GOT3 (cell line): ENCODE results near the gene CDIPT.
"Not testable (repeated sequence)": the region's sequence is repeated elsewhere in the genome, so short reads cannot be mapped to it uniquely, and the experiment has no call there.

Experiments
- DNase-seq: peaks from one replicate; lab custom pipeline; 2025; ENCODE audit warnings: mixed read lengths; lab: John Stamatoyannopoulos, UW

CDIPT gene

DNA sequence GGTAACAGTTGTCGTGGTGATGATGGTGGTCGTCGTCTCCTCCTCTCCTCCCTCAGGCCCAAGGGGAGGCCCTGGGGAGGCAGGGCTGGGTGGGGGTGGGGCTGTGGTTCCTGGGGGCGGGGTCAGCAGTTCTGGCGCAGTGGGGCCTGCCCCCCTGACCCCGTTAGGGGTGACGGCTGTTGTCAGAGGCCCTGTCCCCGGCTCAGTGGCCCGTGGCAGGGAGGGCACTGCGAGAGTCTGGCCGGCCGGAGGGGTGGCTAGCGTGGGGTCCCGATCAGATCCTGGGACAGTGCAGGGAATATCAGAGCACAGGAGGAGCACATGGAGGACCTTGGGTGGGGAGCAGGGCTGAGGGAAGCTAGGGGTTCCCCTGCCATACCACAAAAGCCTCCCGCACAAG lies 33.8 kb upstream of the CDIPT start:
- DNase-seq = no peak

DNA sequence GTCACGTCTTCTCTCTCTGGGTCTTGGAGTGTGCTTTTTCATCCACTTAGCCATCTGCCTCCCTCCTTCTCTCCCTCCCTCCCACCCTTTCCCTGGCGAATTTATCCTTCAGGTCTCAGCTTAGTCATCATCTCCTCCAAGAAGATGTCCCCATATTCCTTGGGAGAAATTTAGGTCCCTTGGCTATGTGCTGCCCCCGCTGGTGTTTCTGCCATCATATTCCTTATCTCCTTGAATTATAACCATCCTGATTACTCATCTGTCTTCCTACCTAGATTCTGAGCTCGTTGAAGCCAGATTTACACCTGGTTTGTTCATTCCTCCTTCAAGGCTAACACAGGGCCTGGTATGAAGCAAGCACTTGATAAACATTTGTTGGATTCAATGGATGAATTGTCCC lies 31.3 kb upstream of the CDIPT start:
- no peak for DNase-seq

DNA sequence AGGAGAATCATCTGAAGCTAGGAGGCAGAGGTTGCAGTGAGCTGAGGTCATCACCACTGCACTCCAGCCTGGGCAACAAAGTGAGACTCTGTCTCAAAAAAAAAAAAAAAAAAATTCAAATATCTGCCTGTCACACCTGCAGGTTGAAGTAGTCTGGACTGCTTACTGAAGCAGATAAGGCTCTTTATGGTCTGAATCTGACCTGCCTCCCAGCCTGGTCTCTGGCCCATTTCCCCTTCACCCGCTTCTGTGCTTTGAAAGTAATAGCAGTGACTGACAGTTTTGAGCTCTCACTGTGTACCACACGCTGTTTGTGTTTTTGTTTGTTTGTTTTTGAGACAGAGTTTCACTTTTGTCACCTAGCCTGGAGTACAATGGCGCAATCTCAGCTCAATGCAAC lies 30.5 kb upstream of the CDIPT start:
- no peak for DNase-seq

DNA sequence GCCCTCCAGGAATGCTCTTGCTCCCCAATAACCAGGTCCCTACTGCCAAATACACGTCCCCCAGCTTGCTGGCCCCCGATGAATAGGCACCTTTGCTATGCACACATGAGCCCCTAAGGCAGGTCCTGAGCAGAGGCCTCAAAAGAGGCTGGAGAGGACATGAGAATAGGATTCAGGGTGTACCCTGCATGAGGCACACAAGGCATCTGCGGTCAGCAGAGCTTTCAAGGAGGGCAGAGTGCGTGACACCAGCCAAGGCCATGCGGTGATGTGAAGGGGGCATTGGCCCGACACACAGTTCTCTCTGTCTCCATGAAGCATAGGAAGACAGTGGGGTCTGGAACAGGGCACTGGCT lies 29.4 kb upstream of the CDIPT start:
- DNase-seq = no peak

DNA sequence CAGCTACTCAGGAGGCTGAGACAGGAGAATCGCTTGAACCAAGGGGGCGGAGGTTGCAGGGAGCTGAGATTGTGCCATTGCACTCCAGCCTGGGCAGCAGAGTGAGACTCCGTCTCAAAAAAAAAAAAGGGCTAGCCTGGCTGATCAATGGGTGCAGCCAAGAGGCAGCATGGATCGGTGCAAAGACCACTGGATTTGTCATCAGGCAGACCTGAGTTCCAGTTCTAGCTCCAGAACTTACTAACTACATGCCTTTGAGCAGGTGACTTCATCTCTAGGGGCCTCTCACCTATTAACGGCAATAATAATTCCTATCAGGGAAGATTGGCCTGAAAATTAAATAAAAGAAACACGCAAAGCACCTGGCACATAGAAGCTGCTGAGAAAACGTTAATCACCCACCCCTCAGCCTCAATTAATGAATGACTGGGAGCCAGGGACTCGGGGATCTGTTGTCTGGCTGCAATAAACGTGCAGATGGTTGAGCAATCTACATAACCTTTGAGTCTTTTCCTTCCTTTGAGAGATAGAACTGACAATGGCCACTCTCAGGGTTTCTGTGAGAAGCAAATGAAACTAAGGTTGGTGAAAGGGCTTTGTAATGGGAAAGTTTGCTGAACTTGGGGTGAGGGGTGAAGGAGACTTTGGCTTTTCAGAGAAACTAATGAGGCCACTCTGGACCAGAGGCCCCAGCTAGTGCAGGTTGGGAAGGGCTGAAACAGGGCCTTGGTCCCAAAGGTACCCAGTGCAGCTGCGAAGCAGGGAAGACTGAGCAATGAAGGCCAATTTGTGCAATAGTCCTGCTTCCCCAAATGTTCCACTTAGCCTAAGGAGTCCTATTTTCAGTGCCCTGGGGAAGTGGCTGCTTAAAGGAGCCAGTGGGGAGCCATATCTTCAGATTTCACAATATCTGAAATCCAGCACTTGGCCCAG lies 28.8 kb upstream of the CDIPT start:
- DNase-seq = no peak

DNA sequence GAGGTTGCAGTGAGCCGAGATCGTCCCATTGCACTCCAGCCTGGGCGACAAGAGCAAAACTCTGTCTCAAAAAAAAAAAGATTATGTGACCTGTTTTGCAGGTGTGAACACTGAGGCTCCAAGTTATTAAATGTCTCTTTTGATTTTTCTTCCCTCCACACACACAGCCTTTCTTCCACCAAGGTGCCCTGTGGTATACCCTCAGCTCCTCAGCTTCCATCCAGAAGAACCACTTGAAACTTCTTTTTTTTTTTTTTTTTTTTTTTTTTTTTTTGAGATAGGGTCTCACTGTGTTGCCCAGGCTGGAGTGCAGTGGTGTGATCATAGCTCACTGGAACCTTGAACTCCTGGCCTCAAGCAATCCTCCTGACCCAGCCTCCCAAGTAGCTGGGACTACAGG lies 26.3 kb upstream of the CDIPT start:
- not testable (repeated sequence) for DNase-seq

DNA sequence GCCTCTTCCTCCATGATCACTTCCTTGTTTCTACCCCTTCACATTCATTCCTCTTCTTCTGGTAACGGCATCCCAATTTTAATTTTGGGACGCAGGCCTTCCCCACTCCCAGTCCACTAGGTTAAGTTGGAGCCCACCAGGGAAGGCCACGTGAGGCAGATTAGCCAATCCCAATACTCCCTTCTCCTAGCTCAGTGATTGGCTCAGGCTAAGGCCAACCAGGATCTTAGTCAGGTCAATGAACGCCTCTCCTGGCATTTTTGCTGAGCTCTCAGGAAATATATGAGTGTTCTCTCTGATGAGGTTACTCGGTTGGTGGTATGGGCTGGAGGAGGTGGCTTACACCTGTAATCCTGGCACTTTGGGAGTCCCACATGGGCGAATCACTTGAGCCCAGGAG lies 21.0 kb upstream of the CDIPT start:
- DNase-seq = no peak

DNA sequence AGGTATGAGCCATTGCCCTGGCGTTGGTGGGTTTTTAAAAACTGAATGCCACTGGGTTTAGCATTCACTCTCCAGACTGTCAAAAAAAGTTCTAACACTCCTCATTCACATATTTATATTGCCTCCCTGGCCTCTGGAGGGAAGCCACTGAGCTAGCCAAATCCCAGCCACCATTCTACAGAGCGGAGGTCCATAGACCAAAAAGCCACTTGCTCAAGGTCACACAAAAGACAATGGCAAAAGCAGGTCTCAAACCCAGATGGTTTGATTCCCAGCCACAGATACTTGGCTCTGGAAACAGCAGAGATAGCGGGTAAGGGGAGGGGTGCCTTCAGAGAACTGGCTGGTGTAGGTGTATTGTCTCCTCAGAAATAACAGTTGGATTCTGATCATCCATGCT lies 18.0 kb upstream of the CDIPT start:
- DNase-seq = no peak

DNA sequence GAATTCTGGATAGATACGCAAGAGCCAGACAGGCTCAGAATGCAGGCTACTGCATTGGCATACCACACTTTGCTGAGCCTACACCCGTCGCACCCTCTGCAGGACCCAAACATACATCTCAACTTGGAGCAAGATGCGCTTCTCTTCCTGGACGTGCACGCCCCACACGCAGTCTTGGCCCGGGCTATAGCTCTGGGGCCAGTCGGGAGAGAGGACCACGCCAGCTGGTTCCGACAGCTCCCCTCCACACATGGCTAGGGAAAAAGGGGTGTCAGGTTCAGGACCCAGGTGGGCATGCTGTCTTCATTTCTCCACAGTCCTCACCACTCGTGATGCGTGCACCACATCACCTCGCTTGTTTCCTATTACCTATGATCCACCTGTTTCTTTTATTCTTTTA lies 15.1 kb upstream of the CDIPT start:
- no peak for DNase-seq

DNA sequence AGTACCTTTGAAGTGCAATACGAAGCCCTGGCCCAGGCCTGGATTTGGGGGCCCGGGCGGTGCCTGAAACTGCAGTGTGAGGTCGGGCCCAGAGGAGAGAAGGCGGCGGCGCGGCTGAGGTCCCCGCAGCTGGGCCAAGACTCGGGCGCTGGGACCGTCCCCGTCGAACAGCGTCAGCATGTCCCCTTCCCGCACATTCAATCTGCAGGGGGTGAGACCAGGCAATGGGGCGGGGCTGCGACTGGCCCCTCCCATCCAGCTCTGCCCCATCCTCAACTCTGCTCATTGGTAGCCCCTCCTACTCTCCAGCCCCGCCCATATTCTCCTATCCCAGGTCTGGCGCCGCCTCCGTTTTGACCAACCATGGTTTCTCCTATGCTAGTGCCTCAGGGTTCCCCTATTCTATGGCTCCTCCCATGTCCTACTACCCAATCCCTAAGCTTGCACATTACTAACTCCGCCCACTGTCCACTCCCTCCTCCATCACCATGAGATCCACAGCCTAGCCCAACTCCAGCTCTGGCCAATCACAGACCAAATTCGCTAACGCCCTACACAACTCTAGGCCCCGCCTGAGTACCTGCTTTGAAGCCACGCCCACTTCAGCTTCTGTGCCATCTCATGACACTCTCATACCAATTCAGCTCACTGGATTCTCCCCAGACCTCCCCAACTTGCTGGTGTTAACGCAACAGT lies 14.4 kb upstream of the CDIPT start:
- no peak for DNase-seq

DNA sequence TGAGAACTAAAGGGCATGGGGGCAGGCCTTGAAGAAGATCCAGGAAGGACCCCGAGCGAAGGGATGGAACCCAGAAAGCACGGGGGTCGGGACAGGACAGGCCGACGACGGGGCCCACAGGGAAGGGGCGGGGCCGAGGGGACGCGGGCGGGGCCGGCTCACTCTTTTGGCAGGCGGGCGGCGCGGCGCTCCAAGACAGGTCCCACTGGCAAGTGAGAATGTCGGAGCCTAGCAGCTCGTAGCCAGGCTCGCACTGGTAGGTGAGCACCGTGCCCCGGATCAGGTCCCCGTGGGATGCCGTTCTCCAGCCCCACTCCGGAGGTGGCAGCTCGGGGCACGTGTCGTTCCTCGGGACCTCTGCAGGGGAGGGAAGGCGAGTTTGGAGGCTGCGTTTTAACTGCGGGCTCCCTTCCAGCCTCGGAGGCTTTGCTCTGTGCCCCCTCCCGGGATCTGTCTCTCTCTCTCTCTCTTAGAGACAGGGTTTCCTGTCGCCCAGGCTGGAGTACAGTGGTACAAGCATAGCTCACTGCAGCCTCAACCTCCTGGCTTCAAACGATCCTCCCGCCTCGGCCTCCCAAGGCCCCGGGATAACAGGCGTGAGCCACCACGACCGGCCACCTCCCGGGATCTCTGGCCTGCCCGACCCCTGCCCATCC lies 13.7 kb upstream of the CDIPT start:
- no peak for DNase-seq

DNA sequence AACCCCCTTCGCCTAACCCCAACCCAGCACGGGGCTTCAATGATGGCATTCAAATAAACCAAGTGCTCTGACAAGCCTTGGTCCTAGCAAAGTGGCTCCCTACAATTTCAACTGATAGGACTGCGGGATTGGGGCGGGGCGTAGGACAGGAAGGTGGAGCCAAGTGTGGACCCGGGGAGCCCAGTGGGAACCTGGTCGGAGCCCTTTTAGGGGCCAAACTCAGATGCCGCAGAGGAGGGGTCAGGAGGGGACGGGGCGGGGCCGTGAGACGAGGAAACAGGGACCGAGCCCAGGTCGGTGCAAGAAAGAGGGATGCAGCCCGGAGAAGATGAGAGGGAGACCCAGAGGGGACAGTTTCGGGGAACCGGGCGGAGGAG lies 13.2 kb upstream of the CDIPT start:
- no peak for DNase-seq

DNA sequence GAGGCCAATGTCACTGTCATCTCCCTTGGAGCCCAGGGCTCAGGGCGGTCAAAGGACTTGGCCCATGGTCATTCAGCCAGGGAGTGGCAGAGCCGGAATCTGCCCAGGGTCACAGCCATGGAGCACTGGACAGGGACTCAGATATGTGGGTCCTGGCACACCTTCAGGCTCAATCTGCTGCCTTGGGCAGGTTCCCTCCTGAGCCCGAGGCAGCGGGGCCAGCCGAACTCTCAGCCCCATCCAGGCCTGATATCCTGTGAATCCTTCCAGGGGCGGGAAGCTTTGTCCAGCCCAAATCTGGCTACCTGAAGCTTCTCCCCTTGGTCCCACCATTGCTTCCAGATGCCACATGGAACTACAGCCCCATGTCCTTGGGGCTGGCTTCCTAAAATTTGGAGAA lies 12.2 kb upstream of the CDIPT start:
- no peak for DNase-seq

DNA sequence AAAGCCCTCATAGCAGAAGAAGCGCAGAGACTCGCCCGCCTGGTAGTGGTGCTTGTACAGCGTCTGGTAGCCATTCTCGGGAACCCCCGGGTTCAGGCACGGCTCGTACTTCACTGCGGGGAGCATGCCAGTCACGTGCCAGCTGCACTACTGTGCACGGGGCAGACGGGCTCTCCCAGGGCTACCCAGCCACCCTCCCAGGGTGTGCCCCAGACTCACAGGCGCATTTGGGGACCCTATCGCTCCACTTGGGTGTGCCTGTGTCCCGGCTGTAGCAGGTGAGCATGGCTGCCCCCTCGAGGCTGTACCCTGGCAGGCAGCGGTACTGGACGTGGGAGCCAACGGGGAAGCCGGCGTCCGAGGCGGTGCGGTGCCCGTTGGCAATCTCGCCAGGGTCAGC lies 10.3 kb upstream of the CDIPT start:
- no peak for DNase-seq

DNA sequence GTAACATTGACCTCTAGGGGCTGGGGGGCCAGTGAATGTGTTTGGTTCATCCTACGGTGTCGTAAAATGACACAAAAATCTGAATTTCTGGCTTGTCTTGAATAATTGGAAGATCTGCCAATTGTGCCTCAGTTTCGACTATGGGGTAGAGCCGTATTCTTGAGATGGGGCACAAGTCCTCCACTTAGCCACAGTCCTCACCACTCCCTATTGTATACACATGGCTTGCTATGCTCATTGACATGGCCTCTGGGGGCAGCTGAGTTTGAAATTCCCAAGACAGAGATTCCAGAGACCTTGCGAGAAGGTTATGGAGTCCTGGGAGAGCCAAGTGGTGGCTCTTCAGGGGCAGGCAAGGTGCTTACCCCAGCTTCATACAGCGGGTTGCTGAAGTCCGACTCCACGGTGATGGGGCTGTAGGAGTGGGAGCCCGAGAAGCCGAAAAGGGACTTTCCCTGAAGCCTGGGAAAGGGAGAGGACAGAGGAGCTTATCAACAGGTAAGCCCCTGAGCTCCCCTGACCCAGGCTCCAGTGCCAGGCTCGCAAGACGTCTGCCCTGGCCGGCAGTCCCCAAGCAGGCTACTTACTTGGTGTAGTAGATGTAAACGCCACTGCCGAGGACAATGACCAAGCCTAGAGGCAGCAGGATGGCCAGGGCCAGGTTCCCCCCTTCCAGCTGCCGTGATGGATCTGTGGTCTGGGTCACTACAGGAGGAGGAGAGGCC lies 9.0 kb upstream of the CDIPT start:
- DNase-seq = no peak

DNA sequence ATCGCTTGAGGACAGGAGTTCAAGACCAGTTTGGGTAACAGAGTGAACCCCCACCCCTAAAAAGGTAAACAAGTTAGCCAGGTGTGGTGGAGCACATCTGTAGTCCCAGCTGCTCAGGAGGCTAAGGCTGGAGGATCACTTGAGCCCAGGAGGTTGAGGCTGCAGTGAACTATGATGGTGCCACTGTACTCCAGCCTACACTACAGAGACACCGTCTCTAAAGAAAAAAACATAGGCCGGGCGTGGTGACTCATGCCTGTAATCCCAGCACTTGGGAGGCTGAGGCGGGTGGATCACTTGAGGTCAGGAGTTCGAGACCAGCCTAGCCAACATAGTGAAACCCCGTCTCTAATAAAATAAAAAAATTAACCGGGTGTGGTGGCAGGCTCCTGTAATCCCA lies 6.0 kb upstream of the CDIPT start:
- DNase-seq = not testable (repeated sequence)

DNA sequence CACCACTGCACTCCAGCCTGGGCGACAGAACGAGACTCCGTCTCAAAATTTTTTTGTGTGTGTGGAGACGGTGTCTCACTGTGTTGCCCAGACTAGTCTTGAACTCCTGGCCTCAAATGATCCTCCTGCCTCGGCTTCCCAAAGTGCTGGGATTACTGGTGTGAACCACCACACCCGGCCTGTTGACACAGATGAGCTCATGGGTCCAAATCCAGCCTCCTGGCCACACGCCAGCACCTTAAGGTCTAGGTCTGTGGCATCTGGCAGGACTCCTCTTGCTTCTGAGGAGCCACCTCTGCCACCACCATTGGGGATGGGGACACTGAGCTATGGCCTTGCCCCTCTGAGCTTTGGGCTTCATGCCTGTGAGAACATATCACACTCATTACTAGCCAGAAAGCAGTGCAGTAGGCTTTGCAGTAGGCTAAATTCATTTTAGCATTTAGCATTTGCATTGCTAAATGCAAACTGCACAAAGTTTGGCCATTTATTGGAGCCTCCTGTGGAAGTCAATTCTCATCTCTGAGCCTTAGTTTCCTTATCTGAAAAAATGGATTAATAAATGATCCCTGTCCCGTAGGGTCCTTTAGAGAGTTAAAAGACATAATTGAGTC lies 5.5 kb upstream of the CDIPT start:
- no peak for DNase-seq

DNA sequence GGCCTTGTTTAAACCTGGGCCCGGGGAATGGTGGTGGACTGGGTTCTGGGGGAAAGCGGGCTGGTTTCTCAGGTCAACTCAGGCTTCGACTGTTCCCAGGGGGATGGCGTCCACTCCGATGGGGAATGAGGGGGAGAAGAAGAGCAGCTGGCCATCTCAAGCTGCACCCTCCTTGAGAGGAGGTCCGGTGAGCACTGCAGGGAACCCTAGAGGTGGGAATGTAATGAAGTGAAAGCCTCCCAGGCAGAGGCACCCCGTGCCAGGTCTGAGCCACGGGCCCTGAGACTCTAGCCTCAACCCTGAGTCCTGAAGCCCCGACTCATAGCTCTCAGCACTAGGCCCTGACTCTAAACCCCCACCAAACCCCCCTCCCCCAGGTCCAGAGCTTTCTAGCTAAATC lies 1.2 kb upstream of the CDIPT start:
- DNase-seq = no peak

DNA sequence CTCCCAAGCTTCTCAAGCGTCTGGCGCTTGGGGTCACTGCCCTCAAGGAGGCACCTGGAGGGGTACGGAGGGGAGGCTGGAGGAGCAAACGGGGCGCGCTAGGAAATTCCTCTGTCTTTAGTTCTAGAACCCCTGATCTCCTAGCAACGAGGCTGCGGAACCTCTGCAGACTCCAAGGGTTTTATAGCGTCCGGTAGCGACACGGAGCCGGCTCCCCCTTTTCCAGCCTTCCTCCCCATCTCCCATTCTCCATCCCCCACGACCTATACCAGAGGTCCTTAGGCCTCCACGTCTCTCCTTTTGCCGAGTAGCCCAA lies 601 bp upstream of the CDIPT start:
- no peak for DNase-seq

DNA sequence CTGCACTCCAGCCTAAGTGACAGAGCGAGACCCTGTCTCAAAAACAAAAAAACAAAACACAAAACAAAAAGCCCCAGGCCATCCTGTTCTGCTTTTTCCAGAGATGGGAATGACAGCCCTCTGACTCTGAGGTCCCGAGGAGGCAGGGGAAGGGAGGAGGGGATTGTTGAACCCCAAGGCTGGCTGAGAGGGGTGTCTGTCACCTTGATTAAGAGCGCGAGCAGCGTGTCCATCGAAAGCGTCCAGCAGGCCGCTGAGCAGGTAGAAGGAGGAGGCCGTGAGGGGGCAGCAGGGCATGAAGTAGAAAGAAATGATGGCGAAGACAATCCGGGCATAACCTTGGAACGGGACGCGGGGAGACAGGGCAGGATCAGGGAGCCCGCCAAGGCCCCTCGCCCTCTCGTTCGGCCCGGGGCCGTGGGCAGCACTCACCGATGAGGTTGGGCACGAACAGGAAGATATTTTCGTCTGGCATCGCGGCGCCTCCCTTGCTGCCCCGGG lies 593 bp downstream of the CDIPT start:
- DNase-seq = no peak

DNA sequence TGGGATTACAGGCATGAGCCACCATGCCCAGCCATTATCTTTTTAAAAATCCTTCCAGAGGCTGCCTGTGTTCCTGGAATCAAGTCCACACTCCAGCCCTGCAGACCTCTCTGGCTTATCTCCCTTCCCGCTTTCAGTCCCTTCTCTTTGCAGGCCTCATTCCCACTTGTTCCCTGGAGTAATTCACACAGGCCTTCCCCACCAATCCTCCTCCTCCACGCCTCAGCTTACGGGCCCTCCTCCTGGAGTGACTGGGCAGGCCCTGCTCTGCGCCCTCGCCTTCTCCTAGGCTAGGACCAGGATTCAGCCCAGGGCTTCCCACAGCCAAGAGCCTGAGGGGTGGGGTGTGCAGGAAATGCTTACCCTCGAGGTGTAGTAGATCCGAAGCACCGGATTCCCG lies 2.8 kb downstream of the CDIPT start:
- DNase-seq = no peak

DNA sequence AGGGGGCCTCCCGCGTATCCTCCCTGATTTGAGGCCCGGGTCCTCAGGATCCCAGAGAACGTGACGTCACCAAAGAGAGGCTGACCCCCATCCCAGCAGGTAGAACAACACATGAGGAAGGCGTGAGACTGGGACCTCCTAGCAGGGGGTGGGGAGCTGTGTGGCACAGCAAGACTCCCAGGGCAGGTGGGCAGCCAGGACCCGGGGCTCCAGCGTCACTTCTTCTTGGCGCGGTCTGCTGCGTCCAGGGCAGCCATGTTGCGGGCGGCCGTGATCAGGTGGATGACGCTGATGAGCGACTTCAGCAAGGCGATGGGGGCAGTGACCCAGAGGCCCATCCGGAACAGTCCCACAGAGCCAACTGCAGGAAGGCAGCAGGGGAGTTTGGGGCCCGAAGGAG lies 4.1 kb downstream of the CDIPT start:
- DNase-seq = no peak
